GM21786 (cell line): Measurements from ENCODE around the gene OPTN.

Experiments
- ATAC-seq: cut with Tn5 transposase; IDR thresholded peaks from one replicate; pipeline ENCODE4 v1.9.1; 2021; ENCODE audit not compliant: unreplicated experiment

OPTN gene

GRCh38 chr10:13180788-13181187 is 80.8 kb downstream of the OPTN start:
- ATAC-seq, result no peak

- no peak for ATAC-seq
Observed at GRCh38 chr10:13182424-13182823, 82.5 kb downstream of the OPTN start.

- peak; percentile 39 for ATAC-seq
Observed at GRCh38 chr10:13183625-13184024, 83.7 kb downstream of the OPTN start.

DNA sequence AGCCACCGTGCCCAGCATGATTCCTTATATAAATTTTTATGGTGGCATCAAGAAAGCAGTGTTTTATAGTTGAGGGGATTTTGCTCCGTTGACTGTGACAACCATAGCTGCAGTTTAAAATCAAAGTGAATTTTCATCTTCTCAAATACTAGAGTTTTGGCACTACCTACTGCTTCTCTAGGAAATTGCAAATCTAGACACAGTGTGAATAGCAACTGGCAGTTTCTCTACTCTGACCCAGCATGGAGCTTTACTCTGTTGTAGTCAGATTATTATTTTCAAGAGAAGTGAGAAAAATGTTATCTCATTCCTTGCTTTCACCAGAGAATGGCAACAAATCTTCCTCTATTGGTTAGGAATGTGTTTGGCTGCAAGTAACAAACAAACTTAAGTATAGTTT is 84.3 kb downstream of the OPTN start:
- no peak for ATAC-seq

DNA sequence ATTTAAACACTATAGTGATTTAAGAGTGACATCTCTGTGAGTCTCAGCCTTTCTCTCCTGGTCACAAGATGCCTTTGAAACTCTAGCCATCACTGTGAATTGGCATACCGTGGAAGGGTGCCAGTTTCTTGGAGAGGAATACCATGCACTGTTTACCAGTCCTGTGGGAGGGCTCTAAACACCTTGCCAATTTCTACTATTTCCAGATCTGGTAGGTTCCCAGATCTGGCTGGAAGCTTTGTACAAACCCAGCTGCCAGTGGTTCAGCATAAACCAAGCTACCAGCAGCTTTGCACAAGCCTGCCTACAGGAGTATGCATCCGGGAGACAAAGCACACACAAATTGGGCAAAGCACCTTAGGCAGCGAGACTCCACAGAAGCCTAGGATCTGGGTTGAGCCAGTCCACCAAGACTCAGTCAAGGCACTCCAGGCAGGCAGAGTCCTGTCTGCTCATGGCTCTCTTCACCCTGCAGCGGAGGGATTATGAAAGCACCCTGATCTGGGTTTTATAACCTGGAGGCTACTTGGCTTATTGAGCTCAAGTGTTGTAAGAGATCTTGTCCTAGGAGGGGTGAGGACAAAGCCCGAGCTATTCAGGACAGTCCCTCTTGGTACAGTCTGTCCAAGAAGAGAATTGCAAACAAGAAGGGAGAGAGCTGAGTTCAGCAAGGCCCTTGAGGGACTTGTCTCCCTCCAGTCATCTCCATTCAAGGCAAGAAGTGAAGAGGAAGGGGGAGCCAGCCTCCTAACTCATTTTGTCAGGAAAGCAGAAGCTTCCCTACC is 85.0 kb downstream of the OPTN start:
- ATAC-seq, result no peak

- no peak for ATAC-seq
Observed at GRCh38 chr10:13187135-13187534, 87.2 kb downstream of the OPTN start.
